ENCODE results near the gene NTN1. TPM values are rescaled to one million over a fixed set of nuclear protein-coding genes. Genes with fewer than 3 reads are reported as not detected.

NTN1 gene
- total and polyA plus RNA-seq, 2 experiments from 2014 or later = 0.42 to 2.1 TPM

DNA sequence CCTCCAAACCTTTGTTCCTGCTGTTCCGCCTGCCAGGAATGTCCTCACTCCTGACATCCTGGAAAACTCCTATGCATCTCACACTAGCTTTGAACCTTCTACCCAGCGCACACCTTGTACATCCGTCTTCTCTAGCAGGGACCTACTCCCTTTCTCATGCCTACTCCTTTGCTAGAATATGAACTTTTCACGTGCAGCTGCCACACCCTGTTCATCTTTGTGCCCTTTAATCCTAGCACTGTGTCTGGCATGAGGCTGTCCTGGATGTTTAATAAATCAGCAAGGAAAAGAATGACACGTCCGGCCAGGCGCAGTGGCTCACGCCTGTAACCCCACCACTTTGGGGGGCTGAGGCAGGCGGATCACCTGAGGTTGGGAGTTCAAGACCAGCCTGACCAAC lies 111.0 kb downstream of the NTN1 start:
- H3K27ac ChIP-seq = no peak overlapping the region
- no peaks in the 10 kb centered on the region for H3K36me3 ChIP-seq (replicated peaks; ENCODE audit: insufficient read depth, low read depth)
- H3K9me2 ChIP-seq (replicated peaks; ENCODE audit: insufficient read depth) = no peaks in the 10 kb centered on the region
- no peak for TF ChIP-seq EZH2phosphoT487 (IDR thresholded peaks at IDR 0.05; ENCODE audit: low read depth, severe bottlenecking, unreplicated experiment)
- no peak for TF ChIP-seq EZH2 (IDR thresholded peaks at IDR 0.05; ENCODE audit: borderline replicate concordance)
- TF ChIP-seq CTCF (IDR thresholded peaks at IDR 0.05; ENCODE audit: poor library complexity) = no peak
- DNase-seq (ENCODE audit: low spot score) = no peak
- H3K4me3 ChIP-seq = no peak overlapping the region
- H4K20me1 ChIP-seq (ENCODE audit: insufficient read depth, poor library complexity, severe bottlenecking) = no peaks in the 10 kb centered on the region
- H3K79me2 ChIP-seq = no peaks in the 10 kb centered on the region
- H3K4me1 ChIP-seq (ENCODE audit: insufficient read depth) = peaks cover 4% of the 10 kb centered on the region
- H2AFZ ChIP-seq = no peak overlapping the region
- 91% methylated on average over 9 of the region's 9 CpGs for WGBS (ENCODE audit: low lambda C conversion rate, missing lambda C conversion rate)
- H3K4me2 ChIP-seq = no peak overlapping the region
- H3K9me3 ChIP-seq (ENCODE audit: low read depth) = no peaks in the 10 kb centered on the region
- peaks cover 10% of the 10 kb centered on the region for H3K27me3 ChIP-seq

DNA sequence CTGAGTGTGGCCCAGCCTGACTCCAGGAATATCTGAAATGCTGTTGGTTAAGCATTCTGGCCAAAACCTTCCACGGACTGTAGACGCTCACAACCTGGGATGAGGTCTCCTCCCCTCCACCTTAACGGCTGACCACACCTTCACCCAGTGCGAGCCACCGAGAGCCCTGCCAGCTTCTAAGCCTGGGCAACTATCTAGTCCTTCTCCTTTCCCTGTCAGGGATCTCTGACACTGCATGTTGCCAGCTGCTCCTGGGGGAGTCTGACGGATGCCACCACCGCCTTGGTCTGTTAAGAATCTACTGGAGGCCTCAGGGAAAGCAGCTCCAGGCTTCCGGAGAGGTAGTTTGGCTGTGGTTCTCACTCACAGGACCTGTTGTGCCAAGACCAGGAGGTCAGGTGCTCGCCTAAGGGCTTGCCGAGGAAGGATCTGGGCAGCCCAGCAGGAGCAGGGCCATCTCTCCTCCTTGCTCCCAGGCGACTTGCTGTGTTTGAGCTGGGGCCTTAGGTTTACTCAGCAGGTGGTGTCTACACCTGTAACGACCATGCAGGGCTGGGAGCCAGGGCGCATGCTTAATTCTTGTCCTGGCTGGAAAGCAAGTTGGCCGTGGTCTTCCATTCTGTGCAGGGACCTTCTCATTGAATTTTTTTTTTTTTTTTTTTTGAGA lies 111.8 kb downstream of the NTN1 start:
- Histone ChIP-seq H3K4me2 (no peak overlapping the region), H3K4me1 (ENCODE audit: insufficient read depth) (peaks cover 4% of the 10 kb centered on the region), H3K9me3 (ENCODE audit: low read depth) (no peaks in the 10 kb centered on the region), H4K20me1 (ENCODE audit: insufficient read depth, poor library complexity, severe bottlenecking) (no peaks in the 10 kb centered on the region), H3K27me3 (peaks cover 10% of the 10 kb centered on the region), H3K79me2 (no peaks in the 10 kb centered on the region), H3K36me3 (replicated peaks; ENCODE audit: insufficient read depth, low read depth) (no peaks in the 10 kb centered on the region), H3K9me2 (replicated peaks; ENCODE audit: insufficient read depth) (no peaks in the 10 kb centered on the region), H3K27ac (no peak overlapping the region), H2AFZ (no peak overlapping the region), H3K4me3 (no peak overlapping the region)
- TF ChIP-seq CTCF (IDR thresholded peaks at IDR 0.05; ENCODE audit: poor library complexity) (no peak), EZH2 (IDR thresholded peaks at IDR 0.05; ENCODE audit: borderline replicate concordance) (no peak), EZH2phosphoT487 (IDR thresholded peaks at IDR 0.05; ENCODE audit: low read depth, severe bottlenecking, unreplicated experiment) (no peak)
- 83% methylated on average over 14 of the region's 14 CpGs for WGBS (ENCODE audit: low lambda C conversion rate, missing lambda C conversion rate)
- no peak for DNase-seq (ENCODE audit: low spot score)

GRCh38 chr17:9138161-9138717 lies 116.9 kb downstream of the NTN1 start:
- Histone ChIP-seq H3K9me2 (replicated peaks; ENCODE audit: insufficient read depth) (no peaks in the 10 kb centered on the region), H4K20me1 (ENCODE audit: insufficient read depth, poor library complexity, severe bottlenecking) (no peaks in the 10 kb centered on the region), H3K9me3 (ENCODE audit: low read depth) (no peaks in the 10 kb centered on the region), H3K27ac (no peak overlapping the region), H3K4me3 (no peak overlapping the region), H3K27me3 (peaks cover 4% of the 10 kb centered on the region), H2AFZ (no peak overlapping the region), H3K79me2 (no peaks in the 10 kb centered on the region), H3K36me3 (replicated peaks; ENCODE audit: insufficient read depth, low read depth) (no peaks in the 10 kb centered on the region), H3K4me2 (no peak overlapping the region), H3K4me1 (ENCODE audit: insufficient read depth) (peaks cover 4% of the 10 kb centered on the region)
- TF ChIP-seq CTCF (IDR thresholded peaks at IDR 0.05; ENCODE audit: poor library complexity) = no peak
- no peak for TF ChIP-seq EZH2phosphoT487 (IDR thresholded peaks at IDR 0.05; ENCODE audit: low read depth, severe bottlenecking, unreplicated experiment)
- no peak for TF ChIP-seq EZH2 (IDR thresholded peaks at IDR 0.05; ENCODE audit: borderline replicate concordance)
- 76% methylated on average over 17 of the region's 17 CpGs for WGBS (ENCODE audit: low lambda C conversion rate, missing lambda C conversion rate)
- DNase-seq (ENCODE audit: low spot score) = no peak

Measured in hepatocyte (in vitro differentiated cells).